ENCODE measurements around the gene DDIT3.
"Not testable (repeated sequence)": the region's sequence is repeated elsewhere in the genome, so short reads cannot be mapped to it uniquely, and the experiment has no call there.

DDIT3 gene

DNA sequence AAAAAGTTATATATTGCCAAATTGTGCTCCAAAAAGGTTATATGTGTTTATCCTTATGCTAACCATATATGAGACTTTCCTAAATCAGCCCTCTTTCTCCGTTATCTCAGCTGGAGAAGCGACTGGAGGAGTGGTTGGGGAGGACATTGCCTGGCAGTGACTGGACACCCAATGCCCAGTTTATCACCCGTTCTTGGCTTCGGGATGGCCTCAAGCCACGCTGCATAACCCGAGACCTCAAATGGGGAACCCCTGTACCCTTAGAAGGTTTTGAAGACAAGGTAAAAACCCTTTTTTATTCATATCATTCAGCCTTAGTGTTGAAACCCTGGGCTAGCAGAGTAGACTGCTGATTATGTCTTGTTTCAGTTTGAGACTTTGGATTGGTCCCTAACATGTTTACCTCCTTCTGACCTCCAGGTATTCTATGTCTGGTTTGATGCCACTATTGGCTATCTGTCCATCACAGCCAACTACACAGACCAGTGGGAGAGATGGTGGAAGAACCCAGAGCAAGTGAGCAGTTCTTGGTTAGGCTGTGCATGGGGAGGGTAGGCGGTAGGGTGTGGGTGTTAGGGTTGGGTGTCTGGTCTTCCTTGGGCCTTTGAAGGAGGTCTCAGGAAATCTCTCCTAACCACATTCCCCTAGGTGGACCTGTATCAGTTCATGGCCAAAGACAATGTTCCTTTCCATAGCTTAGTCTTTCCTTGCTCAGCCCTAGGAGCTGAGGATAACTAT, 8.6 kb downstream of the DDIT3 start:
- no peak for FAIRE-seq

DNA sequence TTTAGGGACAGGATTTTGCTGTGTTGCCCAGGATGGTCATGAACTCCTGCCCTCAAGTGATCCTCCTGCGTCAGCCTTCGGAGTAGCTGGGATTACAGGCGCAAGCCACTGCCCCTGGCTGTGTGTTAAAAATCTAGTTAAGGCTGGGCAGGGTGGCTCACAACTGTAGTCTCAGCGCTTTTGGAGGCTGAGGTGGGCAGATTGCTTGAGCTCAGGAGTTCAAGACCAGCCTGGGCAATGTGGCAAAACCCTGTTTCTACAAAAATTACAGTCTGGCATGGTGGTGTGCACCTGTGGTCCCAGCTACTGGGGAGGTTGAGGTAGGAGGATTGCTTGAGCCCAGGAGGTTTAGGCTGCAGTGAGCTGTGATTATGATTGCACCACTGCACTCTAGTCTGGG, 9.2 kb downstream of the DDIT3 start:
- no peak for FAIRE-seq

DNA sequence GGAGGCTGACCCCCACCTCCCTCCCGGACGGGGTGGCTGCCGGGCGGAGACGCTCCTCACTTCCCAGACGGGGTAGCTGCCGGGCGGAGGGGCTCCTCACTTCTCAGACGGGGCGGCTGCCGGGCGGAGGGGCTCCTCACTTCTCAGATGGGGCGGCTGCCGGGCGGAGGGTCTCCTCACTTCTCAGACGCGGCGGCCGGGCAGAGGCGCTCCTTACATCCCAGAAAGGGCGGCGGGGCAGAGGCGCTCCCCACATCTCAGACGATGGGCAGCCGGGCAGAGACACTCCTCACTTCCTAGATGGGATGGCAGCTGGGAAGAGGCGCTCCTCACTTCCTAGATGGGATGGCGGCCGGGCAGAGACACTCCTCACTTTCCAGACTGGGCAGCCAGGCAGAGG, 12.5 kb downstream of the DDIT3 start:
- FAIRE-seq, result not testable (repeated sequence)

DNA sequence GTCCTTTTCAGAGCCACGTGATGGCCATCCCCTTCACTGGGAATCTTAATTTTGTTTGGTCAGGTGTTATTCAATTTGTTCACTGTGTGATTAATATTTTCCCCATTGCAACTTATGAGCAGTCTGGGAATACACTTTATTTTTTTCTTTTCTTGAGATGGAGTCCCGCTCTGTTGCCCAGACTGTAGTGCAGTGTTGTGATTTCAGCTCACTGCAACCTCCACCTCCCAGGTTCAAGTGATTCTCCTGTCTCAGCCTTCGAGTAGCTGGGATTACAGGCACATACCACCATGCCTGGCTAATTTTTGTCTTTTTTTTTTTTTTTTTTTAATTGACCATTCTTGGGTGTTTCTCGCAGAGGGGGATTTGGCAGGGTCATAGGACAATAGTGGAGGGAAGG, 13.8 kb downstream of the DDIT3 start:
- not testable (repeated sequence) for FAIRE-seq

DNA sequence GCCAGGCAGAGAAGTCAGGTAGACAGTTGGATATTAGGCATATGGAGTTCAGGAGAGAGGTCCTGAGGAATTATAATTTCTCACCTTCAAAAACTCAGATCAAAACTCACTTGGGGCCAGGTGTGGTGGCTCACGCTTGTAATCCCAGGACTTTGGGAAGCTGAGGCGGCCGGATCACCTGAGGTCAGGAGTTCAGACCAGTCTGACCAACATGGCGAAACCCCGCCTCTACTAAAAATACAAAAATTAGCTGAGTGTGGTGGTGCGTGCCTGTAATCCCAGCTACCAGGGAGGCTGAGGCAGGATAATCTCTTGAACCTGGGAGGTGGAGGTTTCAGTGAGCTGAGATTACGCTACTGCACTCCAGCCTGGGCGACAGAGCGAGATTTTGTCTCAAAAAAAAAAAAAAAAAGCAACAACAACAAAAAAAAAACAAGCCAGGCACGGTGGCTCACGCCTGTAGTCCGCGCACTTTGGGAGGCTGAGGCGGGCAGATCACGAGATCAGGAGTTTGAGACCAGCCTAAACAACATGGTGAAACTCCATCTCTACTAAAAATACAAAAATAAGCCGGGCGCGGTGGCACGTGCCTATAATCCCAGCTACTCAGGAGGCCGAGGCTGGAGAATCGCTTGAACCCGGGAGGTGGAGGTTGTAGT, 17.9 kb downstream of the DDIT3 start:
- not testable (repeated sequence) for FAIRE-seq

DNA sequence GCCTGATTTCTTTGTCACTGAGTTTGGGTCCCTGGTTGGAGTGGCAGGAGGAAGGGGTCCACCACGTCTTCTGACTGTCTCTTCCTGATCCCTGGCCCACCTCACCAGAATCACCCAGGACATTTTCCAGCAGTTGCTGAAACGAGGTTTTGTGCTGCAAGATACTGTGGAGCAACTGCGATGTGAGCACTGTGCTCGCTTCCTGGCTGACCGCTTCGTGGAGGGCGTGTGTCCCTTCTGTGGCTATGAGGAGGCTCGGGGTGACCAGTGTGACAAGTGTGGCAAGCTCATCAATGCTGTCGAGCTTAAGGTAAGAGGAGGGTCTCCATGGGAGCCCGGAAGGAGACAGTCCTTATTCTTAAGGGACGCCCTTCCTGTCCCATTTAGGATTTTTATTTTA, 20.1 kb downstream of the DDIT3 start:
- no peak for FAIRE-seq

DNA sequence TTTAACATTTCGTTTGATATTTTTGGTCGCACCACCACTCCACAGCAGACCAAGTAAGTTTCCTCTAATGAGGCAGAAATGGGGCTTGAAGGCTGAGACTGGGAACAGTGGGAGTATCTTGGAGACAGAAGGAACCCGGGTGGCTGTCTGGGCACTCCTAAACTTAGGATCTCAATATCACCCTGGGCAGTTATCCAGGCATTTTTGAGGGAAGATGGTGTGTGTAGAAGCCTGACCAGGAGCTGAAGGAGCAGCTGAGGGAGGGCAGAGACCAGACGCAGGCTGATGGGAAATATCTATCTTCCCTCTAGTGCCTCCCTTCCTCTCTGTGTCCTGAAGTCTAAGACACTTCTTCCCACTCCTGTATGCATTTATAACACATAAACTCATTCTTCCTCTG, 21.7 kb downstream of the DDIT3 start:
- no peak for FAIRE-seq

DNA sequence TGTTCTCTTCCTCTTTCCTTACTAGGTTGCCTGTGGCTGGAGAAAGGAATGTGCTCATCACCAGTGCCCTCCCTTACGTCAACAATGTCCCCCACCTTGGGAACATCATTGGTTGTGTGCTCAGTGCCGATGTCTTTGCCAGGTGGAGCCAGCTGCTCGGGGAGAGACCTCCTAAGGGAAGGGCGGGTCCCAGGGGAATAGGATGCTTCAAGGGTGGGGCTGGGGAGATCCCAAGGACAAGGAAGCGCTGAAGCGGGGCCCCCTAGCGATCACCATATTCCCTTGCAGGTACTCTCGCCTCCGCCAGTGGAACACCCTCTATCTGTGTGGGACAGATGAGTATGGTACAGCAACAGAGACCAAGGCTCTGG, 22.2 kb downstream of the DDIT3 start:
- FAIRE-seq, result no peak

DNA sequence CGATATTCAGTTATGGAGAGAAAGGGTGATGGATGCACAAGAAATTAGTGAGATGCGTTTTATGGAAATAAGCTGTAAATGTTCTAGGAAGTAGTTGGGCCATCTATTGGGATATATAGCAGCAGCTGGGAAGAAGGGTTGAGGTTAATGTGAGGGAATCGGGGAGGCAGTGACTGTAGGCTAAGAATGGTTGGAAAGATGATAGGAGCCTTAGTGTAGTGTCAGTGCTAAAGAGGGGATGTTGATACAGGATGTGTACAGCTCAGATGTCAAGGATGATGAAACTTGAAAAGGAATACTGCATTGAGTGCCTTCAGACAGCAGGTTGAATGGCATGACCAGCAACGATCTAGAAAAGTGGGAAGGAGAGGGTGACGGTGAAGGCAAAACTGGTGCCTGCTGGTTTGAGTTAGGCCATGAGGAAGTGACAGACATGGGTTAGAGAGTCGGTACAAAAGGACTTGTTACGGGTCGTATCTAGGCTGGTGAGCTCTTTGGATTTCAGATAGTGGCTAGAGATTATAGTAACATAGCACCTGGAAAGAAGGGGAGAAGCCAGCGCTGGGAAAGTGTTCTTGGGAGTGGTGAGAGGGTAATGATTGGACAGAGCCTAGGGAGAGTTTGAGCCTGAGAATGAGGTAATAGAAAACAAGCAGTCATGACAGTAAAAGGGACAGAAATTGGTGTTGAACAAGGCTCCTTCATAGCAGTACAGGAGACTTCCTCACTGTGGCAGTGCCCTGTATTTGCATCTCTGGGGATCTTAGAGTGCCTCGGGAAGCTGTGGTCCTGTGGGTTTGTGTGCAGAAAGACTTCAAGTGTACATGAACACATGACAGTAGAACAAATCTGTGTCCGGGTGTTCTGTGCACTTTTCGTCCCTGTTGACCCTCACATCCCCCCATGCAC, 22.8 kb downstream of the DDIT3 start:
- no peak for FAIRE-seq

DNA sequence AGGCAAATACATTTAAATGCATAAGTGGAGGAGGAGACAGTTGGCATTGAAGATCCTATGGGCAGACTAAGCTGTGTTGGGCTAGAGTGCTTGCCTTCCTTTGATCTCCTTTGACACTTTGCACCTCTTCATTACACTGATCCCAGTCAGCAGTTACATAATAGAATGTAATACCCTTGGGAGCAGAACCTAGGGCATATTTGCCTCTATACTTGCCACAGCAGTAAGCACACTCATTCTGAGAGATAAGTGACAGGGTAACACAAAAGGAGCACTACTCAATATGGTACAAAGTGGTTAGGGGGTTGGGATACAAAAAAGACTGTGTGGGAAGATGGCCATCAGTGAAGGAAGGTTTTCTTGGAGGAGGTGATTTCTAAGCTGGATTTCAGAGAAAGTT, 23.5 kb downstream of the DDIT3 start:
- FAIRE-seq, result no peak

DNA sequence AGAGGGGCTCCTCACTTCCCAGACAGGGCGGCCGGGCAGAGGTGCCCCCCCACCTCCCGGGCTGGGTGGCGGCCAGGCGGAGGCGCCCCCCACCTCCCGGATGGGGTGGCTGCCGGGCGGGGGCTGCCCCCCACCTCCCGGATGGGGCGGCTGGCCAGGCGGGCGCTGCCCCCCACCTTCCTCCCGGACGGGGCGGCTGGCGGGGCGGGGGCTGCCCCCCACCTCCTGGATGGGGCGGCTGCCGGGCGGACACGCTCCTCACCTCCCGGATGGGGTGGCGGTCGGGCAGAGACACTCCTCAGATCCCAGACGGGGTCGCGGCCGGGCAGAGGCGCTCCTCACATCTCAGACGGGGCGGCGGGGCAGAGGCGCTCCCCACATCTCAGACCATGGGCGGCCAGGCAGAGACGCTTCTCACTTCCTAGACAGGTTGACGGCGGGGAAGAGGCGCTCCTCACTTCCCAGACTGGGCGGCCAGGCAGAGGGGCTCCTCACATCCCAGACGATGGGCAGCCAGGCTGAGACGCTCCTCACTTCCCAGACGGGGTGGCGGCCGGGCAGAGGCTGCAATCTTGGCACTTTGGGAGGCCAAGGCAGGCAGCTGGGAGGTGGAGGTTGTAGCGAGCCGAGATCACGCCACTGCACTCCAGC, 25.1 kb downstream of the DDIT3 start:
- not testable (repeated sequence) for FAIRE-seq

DNA sequence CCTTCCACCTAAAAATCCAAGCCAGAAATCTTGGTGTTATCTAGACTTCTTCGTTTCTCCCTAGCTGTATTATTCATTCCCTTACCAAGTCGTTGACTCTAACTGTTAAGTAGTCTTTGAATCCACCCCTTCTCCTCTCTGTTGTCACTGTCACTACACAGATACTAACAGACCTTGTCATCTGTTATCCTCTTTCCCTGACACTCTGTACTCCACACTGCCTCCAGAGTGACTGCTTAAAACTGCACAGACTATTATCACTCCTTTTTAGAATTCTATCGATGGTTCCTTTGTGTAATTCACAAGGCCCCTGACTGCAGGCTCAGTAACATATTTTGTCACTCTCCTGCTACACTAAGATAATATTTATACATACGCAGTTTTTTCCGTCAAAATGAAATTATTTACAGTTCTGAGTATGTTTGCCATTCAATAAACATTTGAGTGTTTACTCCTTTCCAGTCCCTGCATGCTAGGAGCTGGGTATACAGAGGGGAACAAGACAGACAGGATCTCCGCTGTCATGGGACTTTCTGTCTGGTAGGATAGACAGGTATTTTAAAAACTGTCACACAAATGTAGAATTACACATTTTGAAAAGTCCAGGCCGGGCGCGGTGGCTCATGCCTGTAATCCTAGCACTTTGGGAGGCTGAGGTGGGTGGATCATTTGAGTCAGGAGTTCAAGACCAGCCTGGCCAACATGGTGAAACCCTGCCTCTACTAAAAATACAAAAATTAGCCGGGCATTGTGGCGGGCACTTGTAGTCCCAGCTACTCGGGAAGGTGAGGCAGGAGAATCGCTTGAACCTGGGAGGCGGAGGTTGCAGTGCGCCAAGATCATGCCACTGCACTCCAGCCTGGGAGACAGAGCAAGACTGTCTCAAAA, 28.7 kb downstream of the DDIT3 start:
- FAIRE-seq, result no peak

DNA sequence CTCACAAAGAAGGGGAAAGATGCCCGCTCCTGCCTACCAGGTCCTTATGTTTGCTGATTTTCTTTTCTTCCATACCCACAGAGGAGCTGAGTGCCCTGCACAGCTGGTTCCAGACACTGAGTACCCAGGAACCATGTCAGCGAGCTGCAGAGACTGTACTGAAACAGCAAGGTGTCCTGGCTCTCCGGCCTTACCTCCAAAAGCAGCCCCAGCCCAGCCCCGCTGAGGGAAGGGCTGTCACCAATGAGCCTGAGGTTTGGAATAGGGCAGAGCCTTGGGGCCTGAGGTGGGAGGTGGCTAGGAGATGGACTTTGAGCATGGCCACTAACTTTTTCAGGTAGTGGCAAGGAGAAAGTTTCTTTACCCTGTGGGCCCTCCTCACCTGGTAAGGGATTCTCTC, 30.2 kb downstream of the DDIT3 start:
- FAIRE-seq, result no peak

DNA sequence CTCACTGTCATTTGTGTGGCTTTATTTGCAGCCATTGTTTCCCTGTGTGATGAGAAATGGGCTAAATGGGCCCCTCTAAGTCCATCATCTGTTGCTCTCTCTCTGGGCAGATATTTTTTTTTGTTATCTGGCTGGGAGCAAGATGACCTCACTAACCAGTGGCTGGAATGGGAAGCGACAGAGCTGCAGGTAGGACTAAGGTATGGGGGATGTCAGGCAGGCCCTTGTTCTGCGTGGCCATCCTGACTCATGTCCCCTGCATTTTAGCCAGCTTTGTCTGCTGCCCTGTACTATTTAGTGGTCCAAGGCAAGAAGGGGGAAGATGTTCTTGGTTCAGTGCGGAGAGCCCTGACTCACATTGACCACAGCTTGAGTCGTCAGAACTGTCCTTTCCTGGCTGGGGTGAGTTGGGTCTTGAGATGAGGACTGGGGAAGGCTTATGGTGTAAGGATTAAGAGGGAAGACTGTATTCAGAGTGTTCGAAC, 31.1 kb downstream of the DDIT3 start:
- FAIRE-seq, result no peak

DNA sequence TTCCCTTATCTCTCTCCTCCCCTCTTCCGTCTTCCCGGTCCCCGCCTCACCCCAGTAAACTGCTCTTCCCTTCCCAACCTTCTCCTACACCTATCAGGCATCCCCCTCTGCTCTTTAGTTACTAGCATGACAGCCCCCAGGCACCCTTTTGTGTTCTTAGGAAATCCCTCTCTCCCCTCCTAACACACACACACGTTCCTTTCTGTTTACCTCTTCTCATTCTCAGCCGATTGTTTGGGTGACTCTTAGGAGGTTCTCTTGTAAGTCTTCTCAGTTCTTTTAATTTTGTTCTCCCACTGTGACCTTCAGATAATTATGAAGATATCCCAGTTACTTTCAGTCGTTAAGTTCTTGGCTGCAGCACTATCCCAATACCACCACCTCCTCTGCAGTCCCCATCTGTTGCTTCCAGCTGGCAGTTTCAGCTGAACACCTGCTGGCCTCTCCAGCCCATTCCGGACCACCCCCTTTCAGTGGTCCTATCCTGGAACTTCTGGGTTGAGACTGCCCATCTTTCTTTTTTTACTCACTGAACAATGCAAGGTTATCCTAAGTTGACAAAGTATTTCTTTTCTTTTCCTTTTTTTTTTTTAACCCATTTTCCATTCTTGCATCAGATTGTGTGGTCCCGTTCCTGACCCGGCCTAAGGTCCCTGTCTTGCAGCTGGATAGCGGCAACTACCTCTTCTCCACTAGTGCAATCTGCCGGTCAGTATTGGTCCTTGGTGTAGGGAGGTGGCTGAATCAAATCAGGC, 31.7 kb downstream of the DDIT3 start:
- no peak for FAIRE-seq

DNA sequence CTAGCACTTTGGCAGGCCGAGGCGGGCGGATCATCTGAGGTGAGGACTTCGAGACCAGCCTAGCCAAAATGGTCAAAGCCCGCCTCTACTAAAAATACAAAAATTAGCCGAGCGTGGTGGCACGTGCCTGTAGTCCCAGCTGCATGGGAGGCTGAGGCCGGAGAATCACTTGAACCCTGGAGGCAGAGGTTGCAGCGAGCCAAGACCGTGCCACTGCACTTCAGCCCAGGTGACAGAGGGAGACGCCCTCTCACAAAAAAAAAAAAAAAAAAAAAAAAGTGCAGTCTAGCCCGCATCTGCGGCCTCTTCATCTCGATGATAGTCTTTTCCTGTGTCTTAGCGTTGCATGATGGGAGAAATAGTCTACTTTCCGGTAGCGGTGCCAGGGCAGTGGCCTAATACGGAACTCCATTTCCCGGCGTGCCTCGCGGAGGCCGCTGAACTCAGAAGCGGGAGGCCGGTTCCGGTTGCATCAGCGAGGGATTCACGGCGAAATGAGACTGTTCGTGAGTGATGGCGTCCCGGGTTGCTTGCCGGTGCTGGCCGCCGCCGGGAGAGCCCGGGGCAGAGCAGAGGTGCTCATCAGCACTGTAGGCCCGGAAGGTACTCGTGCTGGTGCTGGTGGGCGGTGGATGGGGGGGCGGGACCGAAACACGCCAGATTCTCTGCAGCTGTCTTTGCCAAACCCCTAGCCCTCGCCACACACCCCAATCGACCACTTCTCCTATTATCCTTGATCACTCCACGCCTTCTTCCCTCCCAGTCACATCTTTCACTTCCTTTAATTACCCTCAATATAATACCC, 32.5 kb downstream of the DDIT3 start, which contains the start of gene MARS1:
Gene MARS1 (plus strand): TSS at position 472 of the 805 bp plus-strand sequence. CDS start 23 bp downstream, at position 495.
- no peak for FAIRE-seq

DNA sequence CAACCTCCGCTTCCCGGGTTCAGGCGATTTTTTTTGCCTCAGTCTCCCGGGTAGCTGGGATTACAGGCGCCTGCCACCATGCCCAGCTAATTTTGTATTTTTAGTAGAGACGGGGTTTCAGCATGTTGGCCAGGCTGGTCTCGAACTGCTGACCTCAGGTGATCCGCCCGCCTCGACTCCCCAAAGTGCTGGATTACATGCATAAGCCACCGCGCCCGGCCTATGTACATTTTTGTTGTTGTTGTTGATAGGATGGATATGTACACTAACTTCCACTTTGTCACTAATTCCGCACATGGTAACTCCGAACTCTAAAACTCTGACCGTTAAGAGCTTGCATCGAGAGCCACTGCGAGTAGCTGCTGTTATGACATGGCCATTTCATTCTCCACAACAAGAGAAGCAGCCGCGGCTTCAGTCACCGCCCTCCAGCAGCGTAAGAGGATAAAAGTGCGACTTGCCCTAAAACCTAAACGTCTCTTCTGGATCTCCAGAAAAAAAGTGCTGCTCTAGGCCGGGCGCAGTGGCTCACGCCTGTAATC, 33.2 kb downstream of the DDIT3 start:
- FAIRE-seq, result no peak

DNA sequence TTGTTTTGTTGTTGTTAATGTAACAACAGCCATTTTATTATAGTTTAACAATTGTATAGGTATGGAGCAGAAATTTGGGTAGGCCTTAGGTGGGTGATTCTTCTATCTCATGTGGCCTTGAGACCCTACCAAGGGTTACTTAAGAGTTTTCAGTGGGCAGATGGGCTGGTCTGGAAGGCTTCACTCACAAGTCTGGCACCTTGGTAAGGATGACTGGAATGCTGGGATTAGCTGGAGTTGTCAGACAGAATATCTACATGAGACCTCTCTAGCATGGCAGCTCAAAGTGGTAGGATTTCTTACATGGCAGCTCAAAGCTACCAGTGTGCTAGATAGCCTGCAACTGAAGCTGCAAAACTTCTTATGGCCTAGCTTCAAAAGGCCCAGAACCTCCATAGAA, 34.6 kb downstream of the DDIT3 start:
- FAIRE-seq, result no peak

DNA sequence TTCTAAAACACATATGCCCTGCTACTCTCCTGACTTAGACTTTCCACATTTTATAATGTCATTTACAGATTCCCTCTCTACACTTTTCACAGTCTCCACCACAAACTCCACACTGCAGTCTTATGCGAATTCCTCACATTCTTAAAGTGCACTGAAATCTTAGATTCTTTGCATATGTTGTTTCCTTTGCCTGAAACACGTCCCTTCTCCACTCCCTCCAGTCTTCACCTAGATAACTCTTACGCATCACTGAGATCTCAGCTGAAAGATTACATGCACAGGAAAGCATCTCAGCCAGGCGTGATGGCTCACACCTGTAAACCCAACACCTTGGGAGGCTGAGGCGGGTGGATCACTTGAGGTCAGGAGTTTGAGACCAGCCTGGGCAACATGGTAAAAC, 36.8 kb downstream of the DDIT3 start:
- FAIRE-seq, result no peak

DNA sequence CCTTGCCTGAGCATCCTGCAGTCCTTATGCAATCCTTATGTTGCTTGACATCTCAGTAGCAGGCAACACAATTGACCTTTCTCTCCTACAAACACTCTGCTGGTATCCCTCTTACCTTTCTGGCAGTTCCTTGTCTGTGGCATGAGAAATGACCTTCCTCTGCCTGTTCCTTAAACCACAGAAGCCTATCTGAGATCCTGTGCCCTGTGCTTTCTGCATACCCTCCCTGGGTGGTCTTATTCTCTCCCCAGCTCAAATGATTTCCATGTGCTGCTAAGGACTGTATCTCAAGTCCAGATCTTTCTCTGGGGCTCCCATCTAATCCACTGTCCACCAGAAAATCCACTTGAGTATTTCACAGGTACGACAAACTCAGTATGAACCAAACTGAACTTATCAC, 38.6 kb downstream of the DDIT3 start:
- FAIRE-seq, result no peak
